Heart left ventricle (tissue), 16 donors: ENCODE data around the gene BLACAT1. TPM values are rescaled to one million over a fixed set of nuclear protein-coding genes. Genes with fewer than 3 reads are reported as not detected.

Source experiments
- ATAC-seq, 4 donors: fragments of 200-7000 bp; cut with Tn5 transposase; one replicate each; pipeline ENCODE4 v1.9.1; 2020 to 2022; ENCODE audit warnings: moderate library complexity in 4 of 4, mild to moderate bottlenecking in 3 of 4, moderate number of reproducible peaks in 1 of 4
- DNase-seq, 5 donors: peaks; one replicate each; pipeline ENCODE4 v3.0.0-alpha.2; 2020
- H3K27ac ChIP-seq, 12 donors: fragments of 200-600 bp; sonication (generic) in 4 of 12; one replicate each; pipeline versions ENCODE4 v1.5.0 to v1.8.0; 2016 to 2022; ENCODE audit warnings: mild to moderate bottlenecking in 2 of 12
- H3K27me3 ChIP-seq, 9 donors: fragments of 200-600 bp; sonication (generic) in 2 of 9; one replicate each; pipeline versions ENCODE4 v1.5.1 to v1.8.0; 2016 to 2022; ENCODE audit warnings: mild to moderate bottlenecking in 3 of 9
- H3K36me3 ChIP-seq, 9 donors: fragments of 200-600 bp; sonication (generic) in 2 of 9; one replicate each; pipeline versions ENCODE4 v1.5.0 to v1.8.0; 2018 to 2022; ENCODE audit warnings: mild to moderate bottlenecking in 2 of 9
- H3K4me1 ChIP-seq, 12 donors: fragments of 200-600 bp; sonication (generic) in 4 of 12; one replicate each; pipeline versions ENCODE4 v1.5.0 to v1.8.0; 2016 to 2022; ENCODE audit warnings: mild to moderate bottlenecking in 3 of 12
- H3K4me3 ChIP-seq, 12 donors: fragments of 200-600 bp; sonication (generic) in 4 of 12; one replicate each; pipeline versions ENCODE4 v1.5.0 to v1.8.0; 2017 to 2022; ENCODE audit warnings: mild to moderate bottlenecking in 9 of 12, moderate library complexity in 4 of 12
- H3K9me3 ChIP-seq, 12 donors: fragments of 200-600 bp; sonication (generic) in 4 of 12; one replicate each; pipeline versions ENCODE4 v1.5.0 to v1.8.0; 2016 to 2022; ENCODE audit warnings: mild to moderate bottlenecking in 1 of 12
- CTCF ChIP-seq, 12 donors: fragments of 200-600 bp; sonication (generic) in 4 of 12; IDR thresholded peaks; one replicate each; pipeline versions ENCODE4 v1.5.0 to v1.8.0; 2018 to 2022; ENCODE audit warnings: antibody characterized with exemption in 12 of 12, mild to moderate bottlenecking in 5 of 12
- POLR2A ChIP-seq, 2 donors: fragments of 450-650 bp; IDR thresholded peaks; one replicate each; pipeline ENCODE4 v1.6.1; 2017; ENCODE audit warnings: antibody characterized with exemption in 2 of 2, mild to moderate bottlenecking in 2 of 2, moderate library complexity in 2 of 2
- WGBS, 4 donors: extraction: QIAGEN DNeasy Blood & Tissue Kit in 2 of 4; methylation state at CpG; one replicate each; pipeline versions ENCODE4 v1.1.5 to v1.1.7; 2013 to 2018; 5-methylcytosine and 5-hydroxymethylcytosine counted together
- intact Hi-C, 10 donors: fragments of 100-400 bp; cut with DNase I; formaldehyde crosslinking; loops; one replicate each; pipeline versions ENCODE4 v1.11.1 to v1.14.2; 2022
- polyA plus RNA-seq, 2 donors: library from polyadenylated mRNA; stranded (reverse); fragments of 200-250 nt; gene quantifications; one replicate each; pipeline ENCODE4 v1.2.3, GENCODE V29; 2013
- total RNA-seq, 9 donors: library from RNA; depleted of rRNA in 2 of 9; stranded (reverse); fragments of >200 nt in 2 of 9; fragmentation: NEBNext Ultra II Directional in 3 of 9; extraction: Animal tissue kit (Norgen Biotek cat#: 25700) in 3 of 9; gene quantifications; one replicate each; pipeline versions ENCODE4 v1.1.0 to v1.2.4, GENCODE V29; 2016 to 2023
- donor health status: ischemic (EF 13 %, LVEDD 7.1; RV severe dilation, severe dysfunction).
- donor health status: healthy with polysubstance abuse.
- donor health status: DM: no; HTN: yes; CAD: no.
- donor health status: DM: no; HTN: no; CAD: no.
- donor health status: ischemic (EF 25% LVEDD 6.9; RV normal size, moderate dysfunction).
- donor health status: ischemic (EF 25% LVEDD 5.7; RV mildly dilated, moderate dysfunction).
- donor health status: healthy.
- donor health status: DM: yes; HTN: yes; CAD: no.
- donor health status: ischemic (EF 35%, LVEDD 5.7; RV mildly dilated, moderate dysfunction).
- donor health status: nonischemic (EF 11% LVEDD 7.7; RV severe dilation, severe dysfunction).
- donor health status: DM: yes; HTN: yes; CAD: no.
- donor health status: PGD.
- donor health status: ischemic (EF 29% LVEDD 5.4; RV normal size, mild dysfunction).
- donor health status: nonischemic (EF 23%, LVEDD 6.1; RV moderate dilation, normal function).

The BLACAT1 gene
- total and polyA plus RNA-seq, 11 donors: 0.27 TPM; not detected in 10

GRCh38 chr1:205502992-205503391 lies 47.1 kb upstream of the BLACAT1 start:
- Histone ChIP-seq H3K4me3 (no peak overlapping the region), H3K4me1 (peaks cover 0 to 50% (median 30%) of the 10 kb centered on the region in 12 donors), H3K27me3 (no peaks in the 10 kb centered on the region), H3K27ac (no peak overlapping the region), H3K36me3 (no peaks in the 10 kb centered on the region), H3K9me3 (no peaks in the 10 kb centered on the region)
- TF ChIP-seq CTCF (IDR thresholded peaks at IDR 0.05): no peak
- no peak for TF ChIP-seq POLR2A (IDR thresholded peaks at IDR 0.05)
- no peak for DNase-seq
- ATAC-seq: no peak
- WGBS, 4 donors: 73 to 79% (median 75%) methylated on average over 3 of the region's 3 CpGs
- intact Hi-C loops: no loop called here

GRCh38 chr1:205502111-205502810 lies 46.4 kb upstream of the BLACAT1 start:
- Histone ChIP-seq H3K27ac (no peak overlapping the region), H3K9me3 (no peaks in the 10 kb centered on the region), H3K4me1 (peaks cover 0 to 51% (median 29%) of the 10 kb centered on the region in 12 donors), H3K27me3 (no peaks in the 10 kb centered on the region), H3K36me3 (no peaks in the 10 kb centered on the region), H3K4me3 (no peak overlapping the region)
- intact Hi-C loops: no loop called here
- 90 to 96% (median 92%) methylated on average over 3 of the region's 3 CpGs for WGBS, 4 donors
- DNase-seq (no peak), ATAC-seq (no peak)
- TF ChIP-seq CTCF (IDR thresholded peaks at IDR 0.05): no peak
- TF ChIP-seq POLR2A (IDR thresholded peaks at IDR 0.05): no peak

GRCh38 chr1:205500240-205501233 lies 44.7 kb upstream of the BLACAT1 start:
- H3K27me3 ChIP-seq: no peaks in the 10 kb centered on the region
- no peak overlapping the region for H3K4me3 ChIP-seq
- no peak for TF ChIP-seq POLR2A (IDR thresholded peaks at IDR 0.05)
- TF ChIP-seq CTCF (IDR thresholded peaks at IDR 0.05): no peak
- intact Hi-C loops: no loop called here
- H3K9me3 ChIP-seq: no peaks in the 10 kb centered on the region
- H3K27ac ChIP-seq: peak overlapping the region in 7 of 12 donors; percentile 10 to 64 (median 34)
- 43 to 52% (median 48%) methylated on average over 8 to 9 of the region's 9 CpGs for WGBS, 4 donors
- peak in 3 of 5 donors; percentile 3 to 58 (median 44) for DNase-seq
- H3K36me3 ChIP-seq: no peaks in the 10 kb centered on the region
- ATAC-seq: peak in 1 of 4 donors; percentile 14
- H3K4me1 ChIP-seq: peaks cover 0 to 45% (median 26%) of the 10 kb centered on the region in 12 donors

GRCh38 chr1:205499789-205500188 lies 43.9 kb upstream of the BLACAT1 start:
- H3K9me3 ChIP-seq: no peaks in the 10 kb centered on the region
- peaks cover 0 to 44% (median 24%) of the 10 kb centered on the region in 12 donors for H3K4me1 ChIP-seq
- TF ChIP-seq POLR2A (IDR thresholded peaks at IDR 0.05) (no peak), CTCF (IDR thresholded peaks at IDR 0.05) (no peak)
- intact Hi-C loops: no loop called here
- no peak overlapping the region for H3K4me3 ChIP-seq
- no peaks in the 10 kb centered on the region for H3K36me3 ChIP-seq
- no peaks in the 10 kb centered on the region for H3K27me3 ChIP-seq
- DNase-seq (no peak), ATAC-seq (no peak)
- WGBS, 4 donors: 59 to 100% (median 71%) methylated on average over 2 to 3 of the region's 3 CpGs
- H3K27ac ChIP-seq: peak overlapping the region in 1 of 12 donors; percentile 46
